SU-DHL-6 (cell line): ENCODE measurements around the gene TMEM60.

Experiments
- EZH2phosphoT487 ChIP-seq: fragments of 200-600 bp; sonication (generic), shearing (Covaris generic); conservative IDR thresholded peaks from 2 replicates; pipeline ENCODE4 v1.6.1; 2018; ENCODE audit warnings: mild to moderate bottlenecking, antibody characterized with exemption, low read length, moderate library complexity, mixed read lengths
- TF ChIP-seq, protein P1 (sequence below): fragments of 200-600 bp; sonication (generic); IDR thresholded peaks from one replicate; pipeline ENCODE4 v1.5.1; 2017; ENCODE audit warnings: antibody characterized with exemption, mild to moderate bottlenecking, low read length, moderate library complexity; ENCODE audit not compliant: insufficient read depth, poor library complexity, severe bottlenecking

DNA sequence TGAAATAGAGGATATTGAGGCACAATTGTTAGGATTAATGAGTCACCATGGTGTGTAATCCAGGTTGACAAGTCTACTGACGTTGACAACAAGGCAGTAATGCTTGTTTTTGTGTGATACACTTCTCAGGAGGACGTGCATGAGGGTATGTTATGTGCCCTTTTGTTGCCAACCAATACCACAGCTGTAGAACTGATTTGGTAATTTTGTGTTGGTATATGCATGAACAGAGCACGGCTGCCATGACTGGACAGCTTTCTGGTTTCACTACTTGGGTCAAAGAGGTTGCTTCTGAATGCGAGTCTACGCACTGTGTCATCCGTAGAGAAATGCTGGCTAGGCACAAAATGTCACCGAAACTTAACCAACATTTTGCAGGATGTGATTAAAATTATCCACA lies 33.2 kb upstream of the TMEM60 start:
- TF ChIP-seq, protein P1, sequence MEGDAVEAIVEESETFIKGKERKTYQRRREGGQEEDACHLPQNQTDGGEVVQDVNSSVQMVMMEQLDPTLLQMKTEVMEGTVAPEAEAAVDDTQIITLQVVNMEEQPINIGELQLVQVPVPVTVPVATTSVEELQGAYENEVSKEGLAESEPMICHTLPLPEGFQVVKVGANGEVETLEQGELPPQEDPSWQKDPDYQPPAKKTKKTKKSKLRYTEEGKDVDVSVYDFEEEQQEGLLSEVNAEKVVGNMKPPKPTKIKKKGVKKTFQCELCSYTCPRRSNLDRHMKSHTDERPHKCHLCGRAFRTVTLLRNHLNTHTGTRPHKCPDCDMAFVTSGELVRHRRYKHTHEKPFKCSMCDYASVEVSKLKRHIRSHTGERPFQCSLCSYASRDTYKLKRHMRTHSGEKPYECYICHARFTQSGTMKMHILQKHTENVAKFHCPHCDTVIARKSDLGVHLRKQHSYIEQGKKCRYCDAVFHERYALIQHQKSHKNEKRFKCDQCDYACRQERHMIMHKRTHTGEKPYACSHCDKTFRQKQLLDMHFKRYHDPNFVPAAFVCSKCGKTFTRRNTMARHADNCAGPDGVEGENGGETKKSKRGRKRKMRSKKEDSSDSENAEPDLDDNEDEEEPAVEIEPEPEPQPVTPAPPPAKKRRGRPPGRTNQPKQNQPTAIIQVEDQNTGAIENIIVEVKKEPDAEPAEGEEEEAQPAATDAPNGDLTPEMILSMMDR = no peak
- TF ChIP-seq EZH2phosphoT487 = no peak
